Smooth muscle cell (in vitro differentiated cells): ENCODE measurements around the gene ADRA2B. TPM values are rescaled to one million over a fixed set of nuclear protein-coding genes. Genes with fewer than 3 reads are reported as not detected.

ENCODE experiments used
- DNase-seq: peaks from one replicate; lab custom pipeline; 2025; ENCODE audit not compliant: unreplicated experiment; lab: John Stamatoyannopoulos, UW
- H2AFZ ChIP-seq: fragments of 200-600 bp; sonication (generic); 2 replicates; pipeline ENCODE4 v1.6.0; 2016; ENCODE audit warnings: antibody characterized with exemption, low read depth, mild to moderate bottlenecking
- H3F3A ChIP-seq: fragments of 200-600 bp; sonication (generic); 2 replicates; pipeline ENCODE4 v1.6.0; 2017; ENCODE audit warnings: antibody characterized with exemption, low read depth
- H3K27ac ChIP-seq: fragments of 200-600 bp; sonication (generic); 2 replicates; pipeline ENCODE4 v1.5.1; 2016; ENCODE audit warnings: low read depth, mild to moderate bottlenecking
- H3K27me3 ChIP-seq: fragments of 200-600 bp; sonication (generic); 2 replicates; pipeline ENCODE4 v1.6.1; 2016; ENCODE audit warnings: low read depth, mild to moderate bottlenecking
- H3K36me3 ChIP-seq: fragments of 200-600 bp; sonication (generic); 2 replicates; pipeline ENCODE4 v1.5.1; 2016; ENCODE audit warnings: low read depth
- H3K4me1 ChIP-seq: fragments of 200-600 bp; sonication (generic); 2 replicates; pipeline ENCODE4 v1.5.1; 2016; ENCODE audit warnings: low read depth
- H3K4me2 ChIP-seq: fragments of 200-600 bp; sonication (generic); 2 replicates; pipeline ENCODE4 v1.6.0; 2016; ENCODE audit warnings: mild to moderate bottlenecking
- H3K4me3 ChIP-seq: fragments of 200-600 bp; sonication (generic); 2 replicates; pipeline ENCODE4 v1.5.1; 2016; ENCODE audit warnings: mild to moderate bottlenecking
- H3K79me2 ChIP-seq: fragments of 200-600 bp; sonication (generic); 2 replicates; pipeline ENCODE4 v1.6.0; 2016; ENCODE audit warnings: low read depth, mild to moderate bottlenecking
- H3K9ac ChIP-seq: fragments of 200-600 bp; sonication (generic); 2 replicates; pipeline ENCODE4 v1.6.0; 2016; ENCODE audit warnings: low read depth
- H3K9me3 ChIP-seq: fragments of 200-600 bp; sonication (generic); replicated peaks from 2 replicates; pipeline ENCODE4 v1.5.1; 2016; ENCODE audit warnings: low read depth
- H4K20me1 ChIP-seq: fragments of 200-600 bp; sonication (generic); 2 replicates; pipeline ENCODE4 v1.6.0; 2016; ENCODE audit warnings: low read depth
- CTCF ChIP-seq: fragments of 200-600 bp; sonication (generic); IDR thresholded peaks from 2 replicates; pipeline ENCODE4 v1.5.1; 2017; ENCODE audit warnings: borderline replicate concordance, mild to moderate bottlenecking, antibody characterized with exemption; ENCODE audit not compliant: insufficient read depth, poor library complexity, severe bottlenecking
- WGBS: methylation state at CpG from one replicate; pipeline ENCODE4 v1.1.7; 2016; ENCODE audit warnings: low lambda C conversion rate; 5-methylcytosine and 5-hydroxymethylcytosine counted together
- polyA plus RNA-seq: library from polyadenylated mRNA; unstranded; fragments of >200 nt; fragmentation: Nextera tagmentation; extraction: Ambion mirVana; gene quantifications from 2 replicates; pipeline ENCODE4 v1.2.1, GENCODE V29; 2016
- total RNA-seq: library from RNA; depleted of rRNA; stranded (reverse); fragments of >200 nt; gene quantifications from 2 replicates; pipeline ENCODE4 v1.2.3, GENCODE V29; 2014

Gene ADRA2B
- total and polyA plus RNA-seq, 2 experiments from 2014 or later: 0.06 to 1.2 TPM

- H3K36me3 ChIP-seq: no peaks in the 10 kb centered on the region
- H4K20me1 ChIP-seq: no peaks in the 10 kb centered on the region
- no peaks in the 10 kb centered on the region for H3K79me2 ChIP-seq
- WGBS: 4% methylated on average over 31 of the region's 62 CpGs
- DNase-seq: no peak
- peaks cover 64% of the 10 kb centered on the region for H3K27me3 ChIP-seq
- H2AFZ ChIP-seq: peak overlapping the region; percentile 84
- H3F3A ChIP-seq: no peaks in the 10 kb centered on the region
- no peak overlapping the region for H3K27ac ChIP-seq
- peaks cover 6% of the 10 kb centered on the region for H3K4me1 ChIP-seq
- peak overlapping the region; percentile 97 for H3K4me2 ChIP-seq
- peak overlapping the region; percentile 65 for H3K4me3 ChIP-seq
- H3K9me3 ChIP-seq: no peaks in the 10 kb centered on the region
- TF ChIP-seq CTCF: peak; percentile 88
- no peak overlapping the region for H3K9ac ChIP-seq
Measured at GRCh38 chr2:96116879-96117533, 635 bp upstream of the ADRA2B start.

- Histone ChIP-seq H3K9ac (no peak overlapping the region), H3K4me2 (peak overlapping the region; percentile 97), H3F3A (no peaks in the 10 kb centered on the region), H3K79me2 (no peaks in the 10 kb centered on the region), H3K36me3 (no peaks in the 10 kb centered on the region), H2AFZ (peak overlapping the region; percentile 84), H4K20me1 (no peaks in the 10 kb centered on the region), H3K4me1 (peaks cover 6% of the 10 kb centered on the region), H3K4me3 (peak overlapping the region; percentile 65), H3K9me3 (no peaks in the 10 kb centered on the region), H3K27me3 (peaks cover 64% of the 10 kb centered on the region), H3K27ac (no peak overlapping the region)
- DNase-seq: no peak
- WGBS: 55% methylated on average over 72 of the region's 77 CpGs
- TF ChIP-seq CTCF: no peak
Measured at GRCh38 chr2:96115631-96116423, 544 bp downstream of the ADRA2B start.

- DNase-seq: no peak
- peaks cover 6% of the 10 kb centered on the region for H3K4me1 ChIP-seq
- no peak overlapping the region for H2AFZ ChIP-seq
- peaks cover 59% of the 10 kb centered on the region for H3K27me3 ChIP-seq
- H3F3A ChIP-seq: no peaks in the 10 kb centered on the region
- H4K20me1 ChIP-seq: no peaks in the 10 kb centered on the region
- no peak overlapping the region for H3K27ac ChIP-seq
- no peak overlapping the region for H3K4me2 ChIP-seq
- no peak overlapping the region for H3K4me3 ChIP-seq
- no peak for TF ChIP-seq CTCF
- H3K9ac ChIP-seq: no peak overlapping the region
- WGBS: 97% methylated on average over 24 of the region's 24 CpGs
- no peaks in the 10 kb centered on the region for H3K79me2 ChIP-seq
- H3K36me3 ChIP-seq: no peaks in the 10 kb centered on the region
- no peaks in the 10 kb centered on the region for H3K9me3 ChIP-seq
Measured at GRCh38 chr2:96114903-96115581, 1.3 kb downstream of the ADRA2B start.
